Neuronal stem cell (in vitro differentiated cells): Measurements from ENCODE around the gene PTPRZ1.

Experiments
- DNase-seq: peaks from one replicate; pipeline ENCODE4 v3.0.0-alpha.2; 2013; ENCODE audit warnings: low spot score
- H2AFZ ChIP-seq: one replicate; pipeline ENCODE4 v1.6.1; 2013; ENCODE audit warnings: mild to moderate bottlenecking, low read length, inconsistent platforms
- H2AK5ac ChIP-seq: 2 replicates; pipeline ENCODE4 v1.6.1; 2013; ENCODE audit warnings: low read depth, mild to moderate bottlenecking, inconsistent platforms, low read length, moderate library complexity, mixed read lengths
- H2BK120ac ChIP-seq: 2 replicates; pipeline ENCODE4 v1.6.1; 2013; ENCODE audit warnings: low read depth, mild to moderate bottlenecking, inconsistent platforms, low read length, moderate library complexity, mixed read lengths
- H2BK12ac ChIP-seq: one replicate; pipeline ENCODE4 v1.6.1; 2013; ENCODE audit warnings: low read length, inconsistent platforms
- H2BK15ac ChIP-seq: 2 replicates; pipeline ENCODE4 v1.6.1; 2013; ENCODE audit warnings: mild to moderate bottlenecking, low read length, inconsistent platforms, mixed read lengths
- H2BK5ac ChIP-seq: one replicate; pipeline ENCODE4 v1.6.1; 2013; ENCODE audit warnings: inconsistent platforms, mild to moderate bottlenecking, low read length, moderate library complexity
- H3K14ac ChIP-seq: one replicate; pipeline ENCODE4 v1.6.1; 2013; ENCODE audit warnings: low read length, inconsistent platforms
- H3K18ac ChIP-seq: 2 replicates; pipeline ENCODE4 v1.6.1; 2013; ENCODE audit warnings: low read length, inconsistent platforms
- H3K23ac ChIP-seq: 2 replicates; pipeline ENCODE4 v1.6.1; 2013; ENCODE audit warnings: low read depth, mild to moderate bottlenecking, mixed read lengths, low read length, inconsistent platforms; ENCODE audit not compliant: poor library complexity
- H3K27ac ChIP-seq: replicated peaks from 3 replicates; pipeline ENCODE4 v1.5.1; 2013; ENCODE audit warnings: low read length, inconsistent platforms
- H3K27me3 ChIP-seq, 3 experiments: 2 replicates each; pipeline ENCODE4 v1.6.1; 2013; ENCODE audit warnings: low read length in 3 of 3, mild to moderate bottlenecking in 2 of 3, inconsistent platforms in 1 of 3, low read depth in 1 of 3, mixed read lengths in 1 of 3, moderate library complexity in 1 of 3; ENCODE audit not compliant: control insufficient read depth in 3 of 3, insufficient read depth in 3 of 3
- H3K36me3 ChIP-seq, 2 donors: replicated peaks in 1 of 2; 2 replicates each; pipeline ENCODE4 v1.6.1; 2013; ENCODE audit warnings: low read length in 2 of 2; ENCODE audit not compliant: control insufficient read depth in 2 of 2, insufficient read depth in 2 of 2
- H3K4ac ChIP-seq: 2 replicates; pipeline ENCODE4 v1.6.1; 2013; ENCODE audit warnings: inconsistent platforms, mild to moderate bottlenecking, low read length, moderate library complexity
- H3K4me1 ChIP-seq, 2 donors: 1 replicate in 1 of 2; 2 replicates in 1 of 2; pipeline ENCODE4 v1.6.1; 2013; ENCODE audit warnings: low read length in 2 of 2, low read depth in 1 of 2; ENCODE audit not compliant: control insufficient read depth in 2 of 2, insufficient read depth in 1 of 2
- H3K4me2 ChIP-seq: one replicate; pipeline ENCODE4 v1.6.1; 2013; ENCODE audit warnings: mild to moderate bottlenecking, low read length, inconsistent platforms; ENCODE audit not compliant: insufficient read depth, poor library complexity, severe bottlenecking
- H3K4me3 ChIP-seq, 2 donors: 2 replicates each; pipeline ENCODE4 v1.5.1; 2013; ENCODE audit warnings: low read length in 2 of 2, mild to moderate bottlenecking in 2 of 2, inconsistent platforms in 1 of 2, moderate library complexity in 1 of 2
- H3K79me1 ChIP-seq: one replicate; pipeline ENCODE4 v1.6.1; 2013; ENCODE audit warnings: low read depth, mild to moderate bottlenecking, inconsistent platforms, low read length, moderate library complexity
- H3K9ac ChIP-seq: one replicate; pipeline ENCODE4 v1.6.1; 2013; ENCODE audit warnings: mild to moderate bottlenecking, low read depth, low read length, inconsistent platforms; ENCODE audit not compliant: poor library complexity
- H3K9me3 ChIP-seq, 2 donors: replicated peaks in 1 of 2; 2 replicates each; pipeline versions ENCODE3 to v1.6.1; 2013; ENCODE audit warnings: low read length in 2 of 2, mild to moderate bottlenecking in 2 of 2, inconsistent platforms in 1 of 2, low read depth in 1 of 2, mixed read lengths in 1 of 2, moderate library complexity in 1 of 2; ENCODE audit not compliant: control insufficient read depth in 2 of 2, insufficient read depth in 1 of 2
- H4K8ac ChIP-seq: one replicate; pipeline ENCODE4 v1.6.1; 2013; ENCODE audit warnings: low read depth, mild to moderate bottlenecking, inconsistent platforms, low read length, moderate library complexity
- H4K91ac ChIP-seq: one replicate; pipeline ENCODE4 v1.6.1; 2013; ENCODE audit warnings: low read length, low read depth, mild to moderate bottlenecking, inconsistent platforms; ENCODE audit not compliant: poor library complexity
- whole genome bisulfite sequencing, 2 donors: extraction: QIAGEN DNeasy Blood & Tissue Kit; methylation state at CpG; one replicate each; pipeline ENCODE4 v1.1.7; 2013; ENCODE audit warnings: missing lambda C conversion rate in 2 of 2, mixed read lengths in 1 of 2; ENCODE audit not compliant: insufficient read length in 2 of 2, insufficient replicate concordance in 1 of 2; ENCODE audit errors: extremely low coverage in 2 of 2; 5-methylcytosine and 5-hydroxymethylcytosine counted together

Gene PTPRZ1

GRCh38 chr7:122018032-122018431, 145.1 kb downstream of the PTPRZ1 start:
- Histone ChIP-seq H2BK12ac (no peak overlapping the region), H2BK15ac (no peak overlapping the region), H3K79me1 (no peaks in the 10 kb centered on the region), H2BK120ac (no peak overlapping the region), H3K9ac (no peak overlapping the region), H3K9me3 (no peaks in the 10 kb centered on the region), H4K8ac (no peak overlapping the region), H3K27me3 (no peaks in the 10 kb centered on the region), H4K91ac (no peak overlapping the region), H3K4me2 (no peak overlapping the region), H3K27ac (no peak overlapping the region), H2AFZ (no peak overlapping the region), H2BK5ac (no peak overlapping the region), H3K23ac (no peak overlapping the region), H3K4me1 (peaks cover 0 to 2% of the 10 kb centered on the region in 2 donors), H3K4me3 (no peak overlapping the region), H2AK5ac (no peak overlapping the region), H3K14ac (no peak overlapping the region), H3K4ac (no peak overlapping the region), H3K36me3 (peaks cover 9 to 95% of the 10 kb centered on the region in 2 donors), H3K18ac (no peak overlapping the region)
- no peak for DNase-seq
- WGBS, 2 donors: no CpG with 5 or more reads among the region's 1 CpG

- no peak overlapping the region for H2BK15ac ChIP-seq
- H2BK12ac ChIP-seq: no peak overlapping the region
- no peak overlapping the region for H4K91ac ChIP-seq
- no peak overlapping the region for H3K9ac ChIP-seq
- H2BK5ac ChIP-seq: no peak overlapping the region
- no peak overlapping the region for H3K23ac ChIP-seq
- DNase-seq: no peak
- H3K4me2 ChIP-seq: no peak overlapping the region
- no peak overlapping the region for H2BK120ac ChIP-seq
- no peaks in the 10 kb centered on the region for H3K79me1 ChIP-seq
- H3K4me3 ChIP-seq: no peak overlapping the region
- H2AFZ ChIP-seq: no peak overlapping the region
- H3K14ac ChIP-seq: no peak overlapping the region
- no peaks in the 10 kb centered on the region for H3K9me3 ChIP-seq
- no peak overlapping the region for H4K8ac ChIP-seq
- no peak overlapping the region for H2AK5ac ChIP-seq
- H3K18ac ChIP-seq: peak overlapping the region; percentile 64
- H3K4me1 ChIP-seq: no peaks in the 10 kb centered on the region
- H3K27me3 ChIP-seq: no peaks in the 10 kb centered on the region
- WGBS, 2 donors: no CpG with 5 or more reads among the region's 2 CpGs
- H3K36me3 ChIP-seq: peaks cover 4 to 96% of the 10 kb centered on the region in 2 donors
- H3K4ac ChIP-seq: no peak overlapping the region
- H3K27ac ChIP-seq: no peak overlapping the region
These were observed 154.1 kb downstream of the PTPRZ1 start for GRCh38 chr7:122027058-122027457.

GRCh38 chr7:122033641-122034040, 160.7 kb downstream of the PTPRZ1 start:
- Histone ChIP-seq H3K4me2 (no peak overlapping the region), H3K36me3 (peaks cover 8 to 99% of the 10 kb centered on the region in 2 donors), H2AFZ (no peak overlapping the region), H3K4ac (no peak overlapping the region), H2BK120ac (no peak overlapping the region), H2BK12ac (no peak overlapping the region), H2AK5ac (no peak overlapping the region), H3K27ac (no peak overlapping the region), H4K8ac (no peak overlapping the region), H2BK15ac (no peak overlapping the region), H3K14ac (no peak overlapping the region), H3K79me1 (no peaks in the 10 kb centered on the region), H2BK5ac (no peak overlapping the region), H3K23ac (no peak overlapping the region), H3K4me1 (no peaks in the 10 kb centered on the region), H3K9me3 (no peaks in the 10 kb centered on the region), H4K91ac (no peak overlapping the region), H3K4me3 (no peak overlapping the region), H3K9ac (no peak overlapping the region), H3K18ac (no peak overlapping the region), H3K27me3 (no peaks in the 10 kb centered on the region)
- WGBS, 2 donors: no CpG with 5 or more reads among the region's 1 CpG
- no peak for DNase-seq

- H3K27me3 ChIP-seq: no peaks in the 10 kb centered on the region
- no peak overlapping the region for H2AK5ac ChIP-seq
- no peak overlapping the region for H3K14ac ChIP-seq
- H3K4ac ChIP-seq: no peak overlapping the region
- H3K79me1 ChIP-seq: no peaks in the 10 kb centered on the region
- H2BK5ac ChIP-seq: no peak overlapping the region
- no peak overlapping the region for H2BK120ac ChIP-seq
- H2AFZ ChIP-seq: no peak overlapping the region
- no peak overlapping the region for H3K23ac ChIP-seq
- no peak overlapping the region for H2BK15ac ChIP-seq
- H3K4me3 ChIP-seq: no peak overlapping the region
- H3K9me3 ChIP-seq: no peaks in the 10 kb centered on the region
- H3K27ac ChIP-seq: no peak overlapping the region
- no peaks in the 10 kb centered on the region for H3K4me1 ChIP-seq
- no peak overlapping the region for H4K8ac ChIP-seq
- H3K36me3 ChIP-seq: peaks cover 18 to 99% of the 10 kb centered on the region in 2 donors
- H3K18ac ChIP-seq: no peak overlapping the region
- no peak for DNase-seq
- no peak overlapping the region for H4K91ac ChIP-seq
- H3K4me2 ChIP-seq: no peak overlapping the region
- no peak overlapping the region for H2BK12ac ChIP-seq
- no peak overlapping the region for H3K9ac ChIP-seq
- no CpG with 5 or more reads among the region's 1 CpG for WGBS, 2 donors
These were observed 162.9 kb downstream of the PTPRZ1 start for GRCh38 chr7:122035876-122036275.
